Thyroid gland (tissue), 4 donors: ENCODE results near the gene TSPAN15.

Experiments used
- CTCF ChIP-seq, 6 experiments: fragments of 200-600 bp in 3 of 6; fragments of 450-650 bp in 3 of 6; sonication (generic) in 3 of 6; IDR thresholded peaks; one replicate each; pipeline ENCODE4 v1.5.1; 2016 to 2019; ENCODE audit warnings: antibody characterized with exemption in 6 of 6, mild to moderate bottlenecking in 2 of 6, inconsistent platforms in 1 of 6, moderate library complexity in 1 of 6
- POLR2A ChIP-seq, 2 donors: fragments of 450-650 bp; IDR thresholded peaks; one replicate each; pipeline ENCODE4 v1.6.1; 2017; ENCODE audit warnings: antibody characterized with exemption in 2 of 2, mild to moderate bottlenecking in 2 of 2, moderate library complexity in 1 of 2

GRCh38 chr10:69446229-69446628 lies 5.0 kb upstream of the TSPAN15 start:
- TF ChIP-seq CTCF (IDR thresholded peaks at IDR 0.05) (no peak), POLR2A (IDR thresholded peaks at IDR 0.05) (no peak)
